Stimulated activated CD8-positive, alpha-beta memory T cell treated with anti-CD3 and anti-CD28 coated beads, Interleukin-4, amount 100 ng/mL, for 4 hours (primary cell): ENCODE results near the gene TCP1.
"Not testable (repeated sequence)": the region's sequence is repeated elsewhere in the genome, so short reads cannot be mapped to it uniquely, and the experiment has no call there.

ENCODE experiments used
- DNase-seq, 2 donors: peaks; one replicate each; pipeline ENCODE4 v3.0.0-alpha.2; 2020; ENCODE audit warnings: low read depth in 2 of 2, low spot score in 1 of 2

The TCP1 gene

GRCh38 chr6:159789377-159790148 lies at the start of gene TCP1:
Gene TCP1 (minus strand): TSS chr6:159789602. CDS start chr6:159789468, 134 bp downstream.
- peak; percentile 99 to 100 for DNase-seq

DNA sequence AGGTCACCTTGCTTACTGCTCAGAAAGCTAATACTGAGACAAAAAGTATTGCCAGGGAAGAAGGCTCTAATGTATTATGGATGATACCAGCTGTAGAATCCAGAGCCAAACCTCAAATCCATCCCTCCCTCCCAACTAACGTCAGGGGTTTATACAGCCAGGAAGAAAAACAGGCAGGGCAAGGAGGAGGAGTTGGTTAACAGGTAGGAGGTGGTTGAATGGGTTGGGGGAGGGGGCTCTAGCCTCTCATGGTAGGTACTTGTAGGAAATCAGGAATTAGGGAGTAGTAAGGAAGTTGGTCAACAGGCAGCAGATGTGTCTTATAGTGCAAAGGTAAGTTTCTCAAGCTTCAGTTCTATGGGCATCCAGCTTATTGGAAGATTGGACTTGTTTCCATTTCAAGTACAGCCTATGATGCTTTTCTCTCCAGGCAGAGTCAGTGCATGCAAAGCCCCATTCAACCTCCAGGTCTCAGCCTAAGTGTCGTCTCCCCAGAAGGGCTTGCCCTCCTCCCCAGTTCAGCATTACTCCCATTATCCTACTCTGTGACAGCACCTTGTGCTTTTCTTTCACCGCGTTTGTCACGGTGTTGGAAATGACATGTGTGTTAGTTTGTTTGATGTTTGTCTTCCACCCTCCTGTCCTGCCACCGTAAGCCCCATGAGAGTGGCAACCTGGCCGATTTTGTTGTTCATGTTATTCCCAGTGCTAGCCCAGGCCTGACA lies 48.8 kb upstream of the TCP1 start:
- DNase-seq, result no peak

DNA sequence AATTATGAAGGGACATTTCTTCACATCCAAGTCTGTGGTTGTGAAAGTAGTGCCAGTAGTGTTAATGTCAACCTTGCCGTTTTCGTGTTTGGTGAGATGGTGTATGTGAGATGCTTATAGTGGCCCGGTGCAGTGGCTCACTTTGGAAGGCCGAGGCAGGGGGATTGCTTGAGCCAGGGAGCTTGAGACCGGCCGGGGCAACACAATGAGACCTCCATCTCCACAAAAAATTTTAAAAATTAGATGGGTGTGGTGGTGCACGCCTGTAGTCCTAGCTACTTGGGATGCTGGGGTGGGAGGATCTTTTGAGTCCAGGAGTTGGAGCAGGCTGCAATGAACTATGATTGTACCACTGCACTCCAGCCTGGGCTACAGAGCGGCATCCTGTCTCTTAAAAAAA lies 48.1 kb upstream of the TCP1 start:
- no peak for DNase-seq

DNA sequence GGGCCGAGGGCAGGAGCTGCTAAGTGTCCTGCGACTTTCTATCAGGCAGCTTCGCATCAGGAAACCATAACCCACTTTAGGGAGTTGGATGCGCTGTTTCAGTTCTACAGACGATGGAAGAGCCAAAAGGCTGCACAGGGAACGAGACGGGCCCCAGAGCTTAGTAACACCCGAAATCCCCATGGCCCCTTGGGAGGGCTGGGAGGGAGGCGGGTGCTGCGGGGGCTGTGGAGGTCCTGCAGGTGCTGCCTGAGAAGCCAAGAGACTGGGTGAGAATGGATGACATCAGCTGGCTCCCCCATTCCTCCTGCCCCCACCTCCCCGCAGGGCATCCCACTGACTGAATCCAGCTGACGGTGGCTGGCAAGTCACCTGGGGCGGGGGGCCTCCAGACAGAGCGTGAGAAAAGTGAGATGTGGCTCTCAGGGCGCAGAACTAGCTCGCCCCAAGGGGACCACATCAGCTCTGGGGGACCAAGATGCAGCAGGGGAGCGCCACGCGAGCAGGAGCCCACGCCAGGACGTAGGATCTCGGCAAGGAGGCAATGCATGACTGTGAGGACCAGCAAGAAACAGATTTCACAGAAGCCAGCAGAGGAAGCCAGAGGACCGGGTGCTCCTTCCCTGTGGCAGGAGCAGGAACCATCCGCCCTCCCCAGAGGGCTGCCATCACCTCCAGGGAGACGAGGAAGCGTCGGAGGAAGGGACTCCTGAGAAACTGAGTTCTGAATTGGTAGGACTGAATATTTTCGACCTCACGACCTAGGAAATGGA lies 47.5 kb upstream of the TCP1 start:
- DNase-seq, result no peak

DNA sequence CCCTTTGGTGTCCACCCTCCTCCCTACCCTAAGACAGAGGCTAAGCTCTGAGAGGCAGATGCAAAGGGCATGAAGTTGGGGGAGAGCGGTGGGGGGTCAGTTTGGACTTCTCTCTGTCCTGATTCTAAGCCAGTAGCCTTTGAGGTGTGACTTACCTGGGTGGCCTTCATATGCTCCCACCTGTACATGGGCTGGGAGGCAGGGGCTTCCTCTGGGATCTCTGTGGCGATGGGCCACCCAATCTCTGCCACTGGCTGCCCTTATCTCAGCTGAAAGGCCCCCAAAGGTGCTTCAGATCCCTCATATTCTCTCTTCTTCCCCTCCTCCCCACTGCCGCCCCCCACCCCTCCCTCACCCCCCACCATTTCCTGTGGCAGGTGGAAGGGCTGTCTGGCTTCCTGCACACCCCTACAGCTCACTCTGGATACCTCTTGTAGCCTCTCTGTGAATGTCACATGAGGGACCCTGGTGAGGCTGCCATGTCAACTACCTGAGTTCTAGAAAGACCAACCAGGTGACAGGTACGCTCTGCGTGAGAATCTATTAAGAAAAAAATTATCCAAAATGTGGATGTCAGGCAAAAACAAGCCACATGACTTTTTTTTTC lies 44.7 kb upstream of the TCP1 start:
- no peak for DNase-seq

DNA sequence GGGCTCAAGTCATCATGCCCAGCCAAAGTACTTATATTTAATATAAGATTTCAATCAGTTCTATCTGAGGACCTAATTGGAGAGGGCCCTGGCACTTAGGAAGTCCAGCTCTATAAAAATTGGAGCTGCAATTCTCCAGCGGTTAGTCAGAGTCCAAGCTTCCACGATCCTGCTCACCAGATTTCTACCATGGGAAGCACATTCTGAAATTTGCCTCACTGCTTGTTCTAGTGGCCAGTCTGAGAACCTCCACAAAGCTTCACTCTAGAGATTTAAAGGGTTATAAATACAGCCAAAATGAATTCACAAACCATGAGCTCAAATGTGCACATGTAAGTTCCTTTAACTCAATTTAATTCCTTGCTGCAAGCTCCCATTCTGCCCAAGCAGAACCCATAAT lies 44.2 kb upstream of the TCP1 start:
- DNase-seq, result no peak

- DNase-seq, result no peak
Measured at GRCh38 chr6:159832946-159833345, 43.5 kb upstream of the TCP1 start.

DNA sequence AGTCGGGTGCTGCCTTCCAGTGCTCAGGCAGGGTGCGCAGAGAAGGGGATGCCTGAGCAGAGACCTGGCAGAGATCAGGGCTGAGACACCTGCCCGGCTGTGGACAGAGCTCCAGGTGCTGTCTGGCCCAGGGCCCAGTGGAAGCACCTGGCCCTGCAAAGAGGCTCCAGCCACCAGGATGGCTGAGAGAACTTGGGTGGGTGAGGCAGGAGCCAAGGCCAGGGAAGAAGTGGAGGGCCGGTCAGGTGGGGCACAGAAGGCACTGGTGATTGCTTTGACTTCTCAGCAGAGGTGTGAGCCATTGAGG lies 41.9 kb upstream of the TCP1 start:
- DNase-seq, result no peak

GRCh38 chr6:159830501-159831372 lies 41.3 kb upstream of the TCP1 start:
- DNase-seq, result no peak

DNA sequence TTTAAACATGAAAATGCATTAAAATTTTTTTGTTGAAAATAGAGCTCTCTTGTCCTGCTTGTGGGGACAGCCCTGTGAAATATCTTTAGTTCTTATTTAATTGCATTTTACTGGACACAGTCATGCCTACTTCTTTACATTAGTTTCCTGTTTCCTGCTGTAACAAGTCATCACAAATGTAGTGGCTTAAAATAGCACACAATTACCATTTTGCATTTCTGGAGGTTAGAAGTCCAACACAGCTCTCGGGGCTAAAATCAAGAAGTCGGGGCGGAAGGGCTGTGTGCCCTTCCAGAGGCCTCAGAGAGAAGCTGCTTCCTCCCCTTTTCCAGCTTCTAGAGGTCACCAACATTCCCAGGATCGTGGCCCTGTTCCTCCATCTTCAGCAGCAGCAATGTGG lies 40.1 kb upstream of the TCP1 start:
- DNase-seq, result no peak

- DNase-seq, result no peak
Measured at GRCh38 chr6:159828074-159828473, 38.7 kb upstream of the TCP1 start.

GRCh38 chr6:159826968-159827647 lies 37.7 kb upstream of the TCP1 start:
- DNase-seq, result no peak

GRCh38 chr6:159826004-159826403 lies 36.6 kb upstream of the TCP1 start:
- DNase-seq, result no peak

DNA sequence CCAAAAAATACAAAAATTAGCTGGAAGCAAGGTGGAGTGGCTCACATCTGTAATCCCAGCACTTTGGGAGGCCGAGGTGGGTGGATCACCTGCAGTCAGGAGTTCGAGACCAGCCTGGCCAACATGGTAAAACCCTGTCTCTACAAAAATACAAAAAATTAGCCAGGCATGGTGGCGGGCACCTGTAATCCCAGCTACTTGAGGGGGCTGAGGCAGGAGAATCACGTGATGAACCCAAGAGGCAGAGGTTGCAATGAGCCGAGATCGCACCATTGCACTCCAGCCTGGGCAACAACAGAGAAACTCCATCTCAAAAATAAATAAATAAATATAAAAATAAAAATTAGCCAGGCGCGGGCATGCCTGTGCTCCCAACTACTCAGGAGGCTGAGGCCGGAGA lies 35.3 kb upstream of the TCP1 start:
- DNase-seq, result not testable (repeated sequence)

- no peak for DNase-seq
Measured at GRCh38 chr6:159823953-159824352, 34.6 kb upstream of the TCP1 start.

DNA sequence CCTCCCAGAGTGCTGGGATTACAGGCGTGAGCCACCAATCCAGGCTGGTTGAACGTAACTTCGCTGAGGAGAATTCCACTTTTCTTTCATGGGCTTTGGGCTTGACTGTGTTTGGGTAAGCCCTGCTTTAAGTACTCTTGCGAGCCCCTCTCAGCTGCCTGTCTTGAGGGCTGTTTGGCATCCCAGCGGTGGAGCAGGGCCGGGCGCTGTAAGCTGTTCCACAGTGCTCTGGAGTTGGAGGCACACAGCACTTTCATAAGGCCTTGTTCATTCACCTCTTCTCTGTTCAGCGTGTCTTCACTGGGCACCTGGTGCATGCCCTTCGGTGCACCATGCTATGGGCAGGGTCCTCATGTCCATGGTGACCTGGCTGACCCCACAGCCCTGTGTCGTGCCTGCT lies 32.3 kb upstream of the TCP1 start:
- DNase-seq, result no peak

- no peak for DNase-seq
Measured at GRCh38 chr6:159821122-159821521, 31.7 kb upstream of the TCP1 start.

- DNase-seq, result no peak
Measured at GRCh38 chr6:159819932-159820640, 30.7 kb upstream of the TCP1 start.

GRCh38 chr6:159819098-159819497 lies 29.7 kb upstream of the TCP1 start:
- no peak for DNase-seq
